ENCODE results near the gene MC2R. TPM values are rescaled to one million over a fixed set of nuclear protein-coding genes. Genes with fewer than 3 reads are reported as not detected.
"Not testable (repeated sequence)": the region's sequence is repeated elsewhere in the genome, so short reads cannot be mapped to it uniquely, and the experiment has no call there.

Gene MC2R
- total RNA-seq, 1 donor from 2014 or later = not detected

GRCh38 chr18:13894531-13894930 lies 20.8 kb downstream of the MC2R start:
- DNase-seq (ENCODE audit: low read depth) = no peak

- DNase-seq (ENCODE audit: low read depth) = peak; percentile 59
These were observed 21.9 kb downstream of the MC2R start for GRCh38 chr18:13893418-13893760.

GRCh38 chr18:13892098-13892497 lies 23.2 kb downstream of the MC2R start:
- no peak for DNase-seq (ENCODE audit: low read depth)

GRCh38 chr18:13890761-13891361 lies 24.5 kb downstream of the MC2R start:
- no peak for DNase-seq (ENCODE audit: low read depth)

GRCh38 chr18:13889671-13890070 lies 25.7 kb downstream of the MC2R start:
- peak; percentile 81 for DNase-seq (ENCODE audit: low read depth)

- peak; percentile 83 for DNase-seq (ENCODE audit: low read depth)
These were observed 27.1 kb downstream of the MC2R start for GRCh38 chr18:13888191-13888716.

GRCh38 chr18:13885009-13885408 lies 30.3 kb downstream of the MC2R start:
- no peak for DNase-seq (ENCODE audit: low read depth)

GRCh38 chr18:13879937-13880336 lies 35.4 kb downstream of the MC2R start:
- DNase-seq (ENCODE audit: low read depth) = no peak

- DNase-seq (ENCODE audit: low read depth) = no peak
These were observed 35.8 kb downstream of the MC2R start for GRCh38 chr18:13879492-13879891.

GRCh38 chr18:13878857-13879256 lies 36.5 kb downstream of the MC2R start:
- no peak for DNase-seq (ENCODE audit: low read depth)

- no peak for DNase-seq (ENCODE audit: low read depth)
These were observed 38.2 kb downstream of the MC2R start for GRCh38 chr18:13877157-13877556.

GRCh38 chr18:13874558-13874957 lies 40.8 kb downstream of the MC2R start:
- no peak for DNase-seq (ENCODE audit: low read depth)

- DNase-seq (ENCODE audit: low read depth) = no peak
These were observed 42.4 kb downstream of the MC2R start for GRCh38 chr18:13872932-13873331.

- no peak for DNase-seq (ENCODE audit: low read depth)
These were observed 43.0 kb downstream of the MC2R start for GRCh38 chr18:13872373-13872772.

GRCh38 chr18:13871701-13872100 lies 43.6 kb downstream of the MC2R start:
- peak; percentile 11 for DNase-seq (ENCODE audit: low read depth)

- DNase-seq (ENCODE audit: low read depth) = no peak
These were observed 46.6 kb downstream of the MC2R start for GRCh38 chr18:13868501-13869271.

GRCh38 chr18:13862898-13863297 lies 52.4 kb downstream of the MC2R start:
- DNase-seq (ENCODE audit: low read depth) = not testable (repeated sequence)

GRCh38 chr18:13849791-13850190 lies 65.5 kb downstream of the MC2R start:
- no peak for DNase-seq (ENCODE audit: low read depth)

GRCh38 chr18:13836559-13836958 lies 78.8 kb downstream of the MC2R start:
- DNase-seq (ENCODE audit: low read depth) = no peak

- no peak for DNase-seq (ENCODE audit: low read depth)
These were observed 80.1 kb downstream of the MC2R start for GRCh38 chr18:13835202-13835601.

- DNase-seq (ENCODE audit: low read depth) = no peak
These were observed 80.8 kb downstream of the MC2R start for GRCh38 chr18:13834496-13835015.
